Head of caudate nucleus (tissue), 42 donors: ENCODE measurements around the gene IRAK1BP1.
A peak's percentile ranks its signal among the peaks of the same experiment; 100 is the strongest.
"Not testable (repeated sequence)": the region's sequence is repeated elsewhere in the genome, so short reads cannot be mapped to it uniquely, and the experiment has no call there.

ENCODE experiments used
- DNase-seq, 42 donors: peaks; one replicate each; pipeline versions ENCODE4 v3.0.0 to v3.0.0-alpha.2; 2020 to 2021; ENCODE audit warnings: mixed read lengths in 7 of 42
- intact Hi-C: fragments of 100-400 bp; cut with DNase I; formaldehyde crosslinking; loops from one replicate; pipeline ENCODE4 v1.15.0; 2022

Gene IRAK1BP1

GRCh38 chr6:78867370-78868040 lies at the start of gene IRAK1BP1:
IRAK1BP1 (plus strand) TSS chr6:78867551; CDS start chr6:78867577, 26 bp downstream.
- peak; percentile 83 to 95 (median 90) for DNase-seq
- intact Hi-C loops: no loop called here

GRCh38 chr6:78824045-78824444 lies 43.3 kb upstream of the IRAK1BP1 start:
- intact Hi-C loops: no loop called here
- no peak for DNase-seq

- no peak for DNase-seq
- intact Hi-C loops: no loop called here
Measured at GRCh38 chr6:78829407-78829806, 37.9 kb upstream of the IRAK1BP1 start.

GRCh38 chr6:78830805-78831204 lies 36.5 kb upstream of the IRAK1BP1 start:
- no peak for DNase-seq
- intact Hi-C loops: no loop called here

GRCh38 chr6:78831492-78831891 lies 35.9 kb upstream of the IRAK1BP1 start:
- DNase-seq: peak in 19 of 42 donors; percentile 17 to 73 (median 39)
- intact Hi-C loops: no loop called here

GRCh38 chr6:78832091-78832808 lies 35.1 kb upstream of the IRAK1BP1 start:
- DNase-seq: no peak
- intact Hi-C loops: no loop called here

GRCh38 chr6:78835817-78836216 lies 31.5 kb upstream of the IRAK1BP1 start:
- intact Hi-C loops: no loop called here
- no peak for DNase-seq

- DNase-seq: no peak
- intact Hi-C loops: no loop called here
Measured at GRCh38 chr6:78836598-78836997, 30.8 kb upstream of the IRAK1BP1 start.

GRCh38 chr6:78841111-78841510 lies 26.2 kb upstream of the IRAK1BP1 start:
- intact Hi-C loops: no loop called here

GRCh38 chr6:78842953-78843352 lies 24.4 kb upstream of the IRAK1BP1 start:
- intact Hi-C loops: no loop called here
- DNase-seq: no peak

More at GRCh38 chr6:78841111-78841510, 26.2 kb upstream of the IRAK1BP1 start:
- no peak for DNase-seq

GRCh38 chr6:78844899-78845298 lies 22.5 kb upstream of the IRAK1BP1 start:
- DNase-seq: no peak
- intact Hi-C loops: no loop called here

- intact Hi-C loops: no loop called here
- DNase-seq: no peak
Measured at GRCh38 chr6:78845567-78845966, 21.8 kb upstream of the IRAK1BP1 start.

- DNase-seq: no peak
- intact Hi-C loops: no loop called here
Measured at GRCh38 chr6:78850621-78851020, 16.7 kb upstream of the IRAK1BP1 start.

- DNase-seq: no peak
- intact Hi-C loops: no loop called here
Measured at GRCh38 chr6:78851156-78851555, 16.2 kb upstream of the IRAK1BP1 start.

- no peak for DNase-seq
- intact Hi-C loops: no loop called here
Measured at GRCh38 chr6:78854546-78854945, 12.8 kb upstream of the IRAK1BP1 start.

GRCh38 chr6:78858339-78858938 lies 8.9 kb upstream of the IRAK1BP1 start:
- DNase-seq, intact Hi-C loops: not testable (repeated sequence)

GRCh38 chr6:78861509-78861908 lies 5.8 kb upstream of the IRAK1BP1 start:
- intact Hi-C loops: no loop called here
- no peak for DNase-seq

GRCh38 chr6:78863576-78863975 lies 3.8 kb upstream of the IRAK1BP1 start:
- intact Hi-C loops: no loop called here
- DNase-seq: peak in 1 of 42 donors; percentile 7

GRCh38 chr6:78864957-78865356 lies 2.4 kb upstream of the IRAK1BP1 start:
- DNase-seq: no peak
- intact Hi-C loops: no loop called here

- no peak for DNase-seq
- intact Hi-C loops: no loop called here
Measured at GRCh38 chr6:78867020-78867369, 356 bp upstream of the IRAK1BP1 start.
